ENCODE measurements around the gene GPR37L1. TPM values are rescaled to one million over a fixed set of nuclear protein-coding genes. Genes with fewer than 3 reads are reported as not detected.

The GPR37L1 gene
- total and polyA plus RNA-seq, 2 of the 8 experiments (the other 6 are each of a cell fraction or from before 2014, with no cell fraction given): 0.13 to 0.23 TPM

- Histone ChIP-seq H3K23ac (ENCODE audit: insufficient read length) (no peak overlapping the region), H3K36me3 (ENCODE audit: control insufficient read depth in 2 of 4, insufficient read depth in 4 of 4, low read length in 3 of 4) (no peaks in the 10 kb centered on the region), H3K9ac (replicated peaks in 1 of 4; ENCODE audit: extremely low read depth in 1 of 4, low read depth in 3 of 4, low read length in 3 of 4) (no peak overlapping the region; a peak in 1 of 7 replicates), H3K27ac (ENCODE audit: low read depth, low read length) (0 out of 2 replicates have a peak overlapping the region, but pooled peaks have one; percentile 5), H3K18ac (ENCODE audit: extremely low read depth, low read length) (peak overlapping the region; percentile 97), H2BK12ac (ENCODE audit: low read depth, low read length) (peak overlapping the region; percentile 99), H2BK15ac (ENCODE audit: low read length) (peak overlapping the region; percentile 65; the same call in 1 of the 2 replicates), H4K5ac (ENCODE audit: insufficient read length, low read depth, low read length) (peak overlapping the region; percentile 65), H4K8ac (ENCODE audit: extremely low read depth, insufficient read depth, low read length) (peak overlapping the region; percentile 58; the same call in 1 of the 2 replicates), H2BK120ac (replicated peaks; ENCODE audit: low read depth, low read length) (peak overlapping the region; percentile 3), H4K91ac (replicated peaks; ENCODE audit: insufficient read length, low read length) (peak overlapping the region; percentile 63), H3K56ac (replicated peaks; ENCODE audit: insufficient read length, low read depth, low read length) (no peak overlapping the region), H3K14ac (ENCODE audit: insufficient read length) (no peak overlapping the region), H4K20me1 (replicated peaks in 1 of 2; ENCODE audit: control insufficient read depth in 1 of 2, insufficient read depth in 2 of 2, low read length in 2 of 2) (no peaks in the 10 kb centered on the region), H2BK20ac (ENCODE audit: low read length) (peak overlapping the region; percentile 86; the same call in 1 of the 2 replicates), H3K9me3 (ENCODE audit: insufficient read depth in 2 of 2, low read depth in 1 of 2, low read length in 1 of 2) (no peaks in the 10 kb centered on the region), H3K79me1 (ENCODE audit: low read depth, low read length) (no peaks in the 10 kb centered on the region), H3K4ac (replicated peaks; ENCODE audit: insufficient read length, low read depth, low read length) (peak overlapping the region; percentile 55), H3K4me3 (ENCODE audit: extremely low read depth in 1 of 4, insufficient read depth in 2 of 4, low read depth in 3 of 4, low read length in 4 of 4) (no peak overlapping the region), H3K23me2 (ENCODE audit: low read depth, low read length) (peaks cover 4% of the 10 kb centered on the region; the same call in 1 of the 2 replicates), H2BK5ac (ENCODE audit: low read depth, low read length) (peak overlapping the region; percentile 84), H3K4me1 (replicated peaks in 1 of 4; ENCODE audit: control insufficient read depth in 3 of 4, insufficient read depth in 4 of 4, low read length in 3 of 4) (peaks cover 17 to 29% (median 20%) of the 10 kb centered on the region in 4 experiments), H3K27me3 (replicated peaks in 1 of 4; ENCODE audit: control insufficient read depth in 3 of 4, extremely low read depth in 1 of 4, insufficient read depth in 3 of 4, low read length in 3 of 4) (no peaks in the 10 kb centered on the region), H3K4me2 (ENCODE audit: insufficient read depth in 1 of 2, low read depth in 2 of 2, low read length in 2 of 2) (peak overlapping the region; percentile 52 to 54), H2AK5ac (ENCODE audit: low read depth, low read length) (peak overlapping the region; percentile 83; the same call in 1 of the 2 replicates), H2AFZ (ENCODE audit: low read length) (no peak overlapping the region), H3K79me2 (ENCODE audit: control insufficient read depth in 1 of 2, insufficient read depth in 2 of 2, low read length in 2 of 2) (no peaks in the 10 kb centered on the region)
- FAIRE-seq (no peak), DNase-seq (ENCODE audit: low read depth in 1 of 2, low spot score in 2 of 2) (peak in 1 of 2 experiments; percentile 60)
- ChIA-PET CTCF (ENCODE audit: partially characterized antibody) (interaction anchor here (0.6 to 3.0 kb wide), 6 partner anchors 17 to 85 kb away, joined by 3 to 11 read pairs (median 4); partner anchors contain the start of gene GPR37L1), POLR2A (ENCODE audit: partially characterized antibody) (interaction anchor here (0.6 to 5.7 kb wide), 6 partner anchors 16 to 124 kb away, joined by 3 to 45 read pairs (median 4); partner anchors contain the start of gene ELF3)
- TF ChIP-seq CHD2 (IDR thresholded peaks at IDR 0.05; ENCODE audit: low read length) (no peak), JUND (IDR thresholded peaks at IDR 0.05; ENCODE audit: low read length) (no peak), CTBP2 (IDR thresholded peaks at IDR 0.05; ENCODE audit: borderline replicate concordance, insufficient read depth, insufficient read length, low read length) (no peak), SIRT6 (IDR thresholded peaks at IDR 0.05; ENCODE audit: low read length) (no peak)
- WGBS, 2 experiments (ENCODE audit: extremely low coverage in 1 of 2, insufficient coverage in 1 of 2, insufficient read length in 1 of 2, insufficient replicate concordance in 2 of 2, low coverage in 1 of 2, low lambda C conversion rate in 2 of 2, missing lambda C conversion rate in 1 of 2): 51% methylated on average over 16 of the region's 16 CpGs; no CpG with 5 or more reads in 1 of the 2 experiments
These were observed 37.7 kb upstream of the GPR37L1 start for GRCh38 chr1:202084791-202085681.
